ENCODE results near the gene SRSF1. TPM values are rescaled to one million over a fixed set of nuclear protein-coding genes. Genes with fewer than 3 reads are reported as not detected.
A peak's percentile ranks its signal among the peaks of the same experiment; 100 is the strongest.

The SRSF1 gene
- total RNA-seq, 2 experiments from 2014 or later = 325 to 326 TPM

GRCh38 chr17:57997085-57997809 lies 9.8 kb downstream of the SRSF1 start:
- Mint-ChIP-seq H3K27ac (peak overlapping the region; percentile 58), H3K9me3 (no peaks in the 10 kb centered on the region), H3K4me1 (ENCODE audit: low read depth) (peaks cover 85% of the 10 kb centered on the region), H3K4me3 (no peak overlapping the region), H3K27me3 (no peaks in the 10 kb centered on the region), H3K36me3 (peaks cover 22% of the 10 kb centered on the region)
- ChIA-PET CTCF (interaction anchor here (1.1 to 10.7 kb wide), 7 partner anchors 9 to 140 kb away, joined by 4 to 170 read pairs (median 13); partner anchors contain the start of genes SRSF1 and VEZF1), POLR2A (interaction anchor here (0.9 to 3.7 kb wide), 5 partner anchors 9 to 136 kb away, joined by 3 to 32 read pairs (median 4); partner anchors contain the start of genes DYNLL2, SRSF1 and VEZF1)
- intact Hi-C loops (cut with micrococcal nuclease) = no loop called here
- no peak for DNase-seq

- peak; percentile 76 for DNase-seq
- Mint-ChIP-seq H3K9me3 (no peaks in the 10 kb centered on the region), H3K27ac (peak overlapping the region; percentile 47), H3K36me3 (peaks cover 20% of the 10 kb centered on the region), H3K4me1 (ENCODE audit: low read depth) (peaks cover 69% of the 10 kb centered on the region), H3K4me3 (no peak overlapping the region), H3K27me3 (no peaks in the 10 kb centered on the region)
- ChIA-PET POLR2A (interaction anchor here (1.8 to 3.7 kb wide), 3 partner anchors 11 to 134 kb away, joined by 4 to 32 read pairs (median 9); partner anchors contain the start of genes DYNLL2 and SRSF1), CTCF (interaction anchor here (0.7 to 10.7 kb wide), 8 partner anchors 9 to 138 kb away, joined by 3 to 170 read pairs (median 7); partner anchors contain the start of gene SRSF1)
- intact Hi-C loops (cut with micrococcal nuclease) = loop anchor here (1.0 to 2.0 kb wide), 6 partner anchors 8 to 137 kb away; partner anchors contain the start of gene SRSF1
Measured at GRCh38 chr17:57995076-57995956, 11.7 kb downstream of the SRSF1 start.

- Mint-ChIP-seq H3K27ac (peak overlapping the region; percentile 3), H3K27me3 (no peaks in the 10 kb centered on the region), H3K9me3 (no peaks in the 10 kb centered on the region), H3K4me1 (ENCODE audit: low read depth) (peaks cover 64% of the 10 kb centered on the region), H3K4me3 (no peak overlapping the region), H3K36me3 (peaks cover 20% of the 10 kb centered on the region)
- POLR2A ChIA-PET = interaction anchor here (0.7 to 3.7 kb wide), 2 partner anchors 12 to 39 kb away, joined by 3 to 32 read pairs; partner anchors contain the start of genes CUEDC1 and SRSF1
- CTCF ChIA-PET = interaction anchor here (0.7 to 10.7 kb wide), 11 partner anchors 9 to 160 kb away, joined by 3 to 170 read pairs (median 5); partner anchors contain the start of genes MRPS23 and SRSF1
- intact Hi-C loops (cut with micrococcal nuclease) = loop anchor here (2.0 kb wide), 1 partner anchor 46 kb away; no protein-coding TSS in a partner anchor
- no peak for DNase-seq
Measured at GRCh38 chr17:57994436-57994835, 12.6 kb downstream of the SRSF1 start.

GRCh38 chr17:57993471-57994365 lies 13.3 kb downstream of the SRSF1 start:
- CTCF ChIA-PET = interaction anchor here (0.6 to 10.7 kb wide), 9 partner anchors 9 to 192 kb away, joined by 3 to 170 read pairs (median 5); partner anchors contain the start of genes MRPS23 and SRSF1
- H3K27ac Mint-ChIP-seq = no peak overlapping the region
- no peak for DNase-seq
- H3K9me3 Mint-ChIP-seq = no peaks in the 10 kb centered on the region
- no peak overlapping the region for H3K4me3 Mint-ChIP-seq
- intact Hi-C loops (cut with micrococcal nuclease) = loop anchor here (2.0 kb wide), 1 partner anchor 45 kb away; no protein-coding TSS in a partner anchor
- H3K36me3 Mint-ChIP-seq = peaks cover 14% of the 10 kb centered on the region
- POLR2A ChIA-PET = interaction anchor here (0.7 to 1.1 kb wide), 5 partner anchors 9 to 38 kb away, joined by 3 to 6 read pairs (median 4); partner anchors contain the start of genes CUEDC1 and SRSF1
- no peaks in the 10 kb centered on the region for H3K27me3 Mint-ChIP-seq
- H3K4me1 Mint-ChIP-seq (ENCODE audit: low read depth) = peaks cover 64% of the 10 kb centered on the region

DNA sequence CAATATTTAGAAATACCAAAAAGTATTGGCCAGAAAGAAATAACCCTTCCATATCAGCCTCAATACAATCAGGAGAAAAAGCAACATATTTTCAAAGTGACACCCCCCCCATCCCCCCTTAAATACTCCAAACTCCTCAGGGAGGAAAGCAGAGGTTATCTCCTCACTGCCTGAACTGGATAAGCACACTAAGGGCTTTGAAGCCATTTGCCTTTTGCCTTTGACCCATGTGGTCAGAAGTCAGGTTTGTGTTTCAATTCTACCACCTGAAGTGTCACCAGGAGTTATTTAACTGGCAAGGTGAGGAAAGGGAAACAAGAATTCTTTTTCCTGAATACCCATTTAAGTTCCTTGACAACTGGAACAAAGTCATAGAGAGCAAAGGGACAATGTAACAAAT lies 15.5 kb downstream of the SRSF1 start:
- H3K36me3 Mint-ChIP-seq = peaks cover 2% of the 10 kb centered on the region
- no peak overlapping the region for H3K27ac Mint-ChIP-seq
- ChIA-PET POLR2A (interaction anchor here (0.5 to 0.7 kb wide), 2 partner anchors 16 to 152 kb away, joined by 4 to 5 read pairs; partner anchors contain the start of gene SRSF1), CTCF (interaction anchor here (0.7 to 2.4 kb wide), 3 partner anchors 9 to 191 kb away, joined by 3 to 26 read pairs (median 3); no protein-coding TSS in a partner anchor)
- DNase-seq = no peak
- intact Hi-C loops (cut with micrococcal nuclease) = no loop called here
- no peaks in the 10 kb centered on the region for H3K9me3 Mint-ChIP-seq
- no peak overlapping the region for H3K4me3 Mint-ChIP-seq
- H3K27me3 Mint-ChIP-seq = no peaks in the 10 kb centered on the region
- peaks cover 52% of the 10 kb centered on the region for H3K4me1 Mint-ChIP-seq (ENCODE audit: low read depth)

DNA sequence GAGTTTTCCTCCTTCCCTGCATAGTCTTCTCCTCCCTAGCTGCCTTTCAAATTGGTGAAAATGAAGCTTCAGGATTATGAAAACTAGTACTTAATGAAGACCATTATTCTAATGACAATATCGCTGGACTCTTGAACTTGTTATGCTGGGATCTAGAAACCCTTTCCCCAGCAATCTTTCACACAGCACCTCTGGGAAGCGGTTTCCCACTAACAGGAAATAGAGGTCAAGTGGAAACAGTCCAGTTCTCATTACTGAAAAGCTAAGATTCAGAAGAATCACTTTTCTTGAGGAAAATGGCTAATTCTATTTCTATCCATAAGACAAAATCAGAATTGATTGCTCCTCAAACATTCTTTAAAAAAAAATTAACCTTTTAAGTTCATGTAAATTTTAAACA lies 17.0 kb downstream of the SRSF1 start:
- ChIA-PET CTCF (interaction anchor here (1.1 to 2.4 kb wide), 7 partner anchors 10 to 133 kb away, joined by 3 to 26 read pairs (median 4); partner anchors contain the start of gene SRSF1), POLR2A (interaction anchor here (1.2 to 2.8 kb wide), 6 partner anchors 9 to 140 kb away, joined by 3 to 26 read pairs (median 5); partner anchors contain the start of genes MRPS23 and SRSF1)
- no peak for DNase-seq
- H3K36me3 Mint-ChIP-seq = no peaks in the 10 kb centered on the region
- H3K27ac Mint-ChIP-seq = peak overlapping the region; percentile 87
- no peaks in the 10 kb centered on the region for H3K27me3 Mint-ChIP-seq
- peaks cover 53% of the 10 kb centered on the region for H3K4me1 Mint-ChIP-seq (ENCODE audit: low read depth)
- intact Hi-C loops (cut with micrococcal nuclease) = no loop called here
- no peak overlapping the region for H3K4me3 Mint-ChIP-seq
- no peaks in the 10 kb centered on the region for H3K9me3 Mint-ChIP-seq

DNA sequence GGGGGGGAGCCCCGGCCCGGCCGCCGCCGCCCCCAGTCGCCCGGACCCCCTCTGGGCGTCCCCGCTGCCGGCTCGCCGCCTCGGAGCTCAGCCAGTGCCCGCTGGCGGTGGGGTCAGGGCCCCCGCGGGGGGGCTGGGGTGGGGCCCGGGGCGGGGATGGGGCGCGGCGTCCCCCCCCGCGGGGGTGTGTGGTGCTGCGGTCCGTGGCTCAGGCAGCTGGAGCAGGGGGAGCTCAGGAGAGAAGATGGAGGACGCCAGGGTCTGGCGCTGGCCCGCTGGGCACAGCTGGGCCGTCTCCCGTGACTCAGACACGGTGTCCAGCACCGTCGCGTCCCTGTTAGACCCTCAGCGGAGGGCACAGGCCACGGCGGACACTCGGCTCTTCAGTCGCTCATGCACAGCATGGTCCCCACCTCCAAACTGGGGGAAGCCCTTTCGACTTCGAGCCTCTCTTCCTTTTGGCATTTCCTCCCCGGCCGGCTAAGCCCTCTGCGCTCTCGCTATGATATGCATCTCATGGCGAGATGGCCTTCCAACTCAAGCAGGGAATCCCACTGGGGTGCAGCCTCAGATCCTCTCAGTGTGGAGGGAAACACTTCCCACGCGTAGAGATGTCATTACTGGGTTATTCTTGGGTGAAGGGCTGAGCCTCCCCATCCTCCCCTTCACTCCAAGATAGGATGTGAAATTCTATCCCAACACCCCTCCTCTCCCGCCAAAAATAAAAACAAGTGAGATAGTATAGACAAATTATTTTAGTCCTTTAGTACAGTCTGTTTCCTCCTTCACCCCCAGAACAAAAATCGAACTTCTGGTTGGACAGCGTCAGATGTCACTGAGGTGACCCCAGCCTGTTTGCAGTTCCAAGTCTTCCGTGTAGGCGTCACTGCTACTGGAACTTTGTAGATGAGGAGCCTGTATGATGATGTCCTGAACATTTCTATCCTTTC lies 18.5 kb downstream of the SRSF1 start:
- POLR2A ChIA-PET = interaction anchor here (0.9 to 2.8 kb wide), 11 partner anchors 9 to 356 kb away, joined by 3 to 26 read pairs (median 4); partner anchors contain the start of genes MRPS23 and SRSF1
- Mint-ChIP-seq H3K4me3 (peak overlapping the region; percentile 85), H3K4me1 (ENCODE audit: low read depth) (peaks cover 53% of the 10 kb centered on the region), H3K36me3 (no peaks in the 10 kb centered on the region), H3K27ac (peak overlapping the region; percentile 87), H3K9me3 (no peaks in the 10 kb centered on the region), H3K27me3 (no peaks in the 10 kb centered on the region)
- DNase-seq = peak; percentile 75
- intact Hi-C loops (cut with micrococcal nuclease) = loop anchor here (1.0 to 5.0 kb wide), 2 partner anchors 94 to 138 kb away; partner anchors contain the start of genes DYNLL2 and MRPS23
- CTCF ChIA-PET = interaction anchor here (0.6 to 2.4 kb wide), 6 partner anchors 9 to 96 kb away, joined by 3 to 26 read pairs (median 4); no protein-coding TSS in a partner anchor

DNA sequence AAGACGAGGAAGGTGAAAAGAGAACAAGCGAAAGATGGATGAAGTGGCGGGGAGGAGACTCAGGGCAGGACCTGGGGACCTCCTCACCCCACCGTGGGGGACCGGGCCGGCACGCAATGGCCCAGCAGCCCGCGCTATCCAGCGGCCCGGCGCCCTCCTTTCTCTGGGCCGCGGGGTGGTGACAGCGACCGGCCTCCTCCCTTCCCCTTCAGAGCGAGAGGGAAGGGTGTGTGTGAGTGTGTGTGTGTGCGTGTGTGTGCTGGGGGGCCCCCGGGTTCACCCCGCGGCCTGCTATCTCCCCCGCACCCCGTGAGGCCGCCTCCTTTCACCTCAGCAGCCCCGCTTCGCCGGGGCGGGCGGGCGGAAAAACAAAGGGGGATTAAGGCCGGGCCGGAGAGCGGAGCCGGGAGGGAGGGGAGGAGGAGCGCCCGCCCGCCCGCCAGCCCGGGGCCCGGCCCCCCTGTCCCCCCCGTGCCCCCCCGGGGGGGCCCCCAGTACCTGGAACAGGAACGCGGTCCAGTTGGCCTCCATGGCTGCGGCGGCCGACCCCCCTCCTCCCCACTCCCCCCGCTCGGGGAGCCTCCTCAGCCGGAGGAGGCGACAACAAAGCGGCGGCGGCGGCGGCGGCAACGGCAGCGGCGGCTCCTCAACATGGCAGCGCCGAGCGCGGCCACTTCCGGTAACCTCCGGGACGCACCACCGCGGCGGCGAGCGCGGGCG lies 19.3 kb downstream of the SRSF1 start, which contains the start of gene VEZF1:
VEZF1 (minus strand) TSS at position 674 of the 720 bp plus-strand sequence; CDS start at position 531, 143 bp downstream.
- Mint-ChIP-seq H3K9me3 (no peaks in the 10 kb centered on the region), H3K27me3 (no peaks in the 10 kb centered on the region), H3K4me3 (peak within 1 kb of the TSS; percentile 89), H3K36me3 (no peaks in the 10 kb centered on the region), H3K4me1 (ENCODE audit: low read depth) (peaks cover 56% of the 10 kb centered on the region), H3K27ac (peak within 1 kb of the TSS; percentile 87)
- intact Hi-C loops (cut with micrococcal nuclease) = loop anchor here (1.0 to 5.0 kb wide), 4 partner anchors 8 to 137 kb away; partner anchors contain the start of genes DYNLL2, MRPS23 and SRSF1
- ChIA-PET POLR2A (interaction anchor here (0.9 to 2.8 kb wide), 10 partner anchors 9 to 357 kb away, joined by 3 to 26 read pairs (median 4); partner anchors contain the start of gene SRSF1), CTCF (interaction anchor here (0.8 to 2.7 kb wide), 7 partner anchors 8 to 126 kb away, joined by 3 to 14 read pairs (median 5); no protein-coding TSS in a partner anchor)
- peak; percentile 82 for DNase-seq
